GM12801 (cell line): ENCODE data around the gene H2BW1.
"Not testable (repeated sequence)": the region's sequence is repeated elsewhere in the genome, so short reads cannot be mapped to it uniquely, and the experiment has no call there.

Source experiments
- TF ChIP-seq, protein P1 (sequence below): IDR thresholded peaks from one replicate; pipeline ENCODE4 v1.5.1; 2011; ENCODE audit warnings: control low read depth; ENCODE audit not compliant: insufficient read length; ENCODE audit errors: extremely low read depth

Gene H2BW1

DNA sequence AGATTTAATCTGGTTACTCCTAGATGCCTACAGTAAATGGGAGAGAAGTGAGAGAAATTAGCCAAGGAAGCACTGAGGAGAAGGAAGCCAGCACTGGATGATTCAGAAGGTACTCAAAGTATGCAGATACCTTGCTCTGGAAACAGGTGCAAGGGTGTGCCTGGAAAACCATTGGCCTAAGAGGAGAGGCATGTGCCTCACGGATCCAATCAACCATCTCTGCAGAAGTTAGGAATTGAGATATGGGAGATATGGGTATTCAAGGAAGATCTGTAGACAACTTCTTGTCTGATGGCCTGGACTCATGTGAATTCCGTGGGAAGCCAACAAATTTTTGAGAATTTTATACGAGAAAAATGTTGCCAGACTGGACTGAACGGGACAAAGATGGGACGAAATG, 4.7 kb downstream of the H2BW1 start:
- TF ChIP-seq, protein P1, sequence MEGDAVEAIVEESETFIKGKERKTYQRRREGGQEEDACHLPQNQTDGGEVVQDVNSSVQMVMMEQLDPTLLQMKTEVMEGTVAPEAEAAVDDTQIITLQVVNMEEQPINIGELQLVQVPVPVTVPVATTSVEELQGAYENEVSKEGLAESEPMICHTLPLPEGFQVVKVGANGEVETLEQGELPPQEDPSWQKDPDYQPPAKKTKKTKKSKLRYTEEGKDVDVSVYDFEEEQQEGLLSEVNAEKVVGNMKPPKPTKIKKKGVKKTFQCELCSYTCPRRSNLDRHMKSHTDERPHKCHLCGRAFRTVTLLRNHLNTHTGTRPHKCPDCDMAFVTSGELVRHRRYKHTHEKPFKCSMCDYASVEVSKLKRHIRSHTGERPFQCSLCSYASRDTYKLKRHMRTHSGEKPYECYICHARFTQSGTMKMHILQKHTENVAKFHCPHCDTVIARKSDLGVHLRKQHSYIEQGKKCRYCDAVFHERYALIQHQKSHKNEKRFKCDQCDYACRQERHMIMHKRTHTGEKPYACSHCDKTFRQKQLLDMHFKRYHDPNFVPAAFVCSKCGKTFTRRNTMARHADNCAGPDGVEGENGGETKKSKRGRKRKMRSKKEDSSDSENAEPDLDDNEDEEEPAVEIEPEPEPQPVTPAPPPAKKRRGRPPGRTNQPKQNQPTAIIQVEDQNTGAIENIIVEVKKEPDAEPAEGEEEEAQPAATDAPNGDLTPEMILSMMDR: no peak

DNA sequence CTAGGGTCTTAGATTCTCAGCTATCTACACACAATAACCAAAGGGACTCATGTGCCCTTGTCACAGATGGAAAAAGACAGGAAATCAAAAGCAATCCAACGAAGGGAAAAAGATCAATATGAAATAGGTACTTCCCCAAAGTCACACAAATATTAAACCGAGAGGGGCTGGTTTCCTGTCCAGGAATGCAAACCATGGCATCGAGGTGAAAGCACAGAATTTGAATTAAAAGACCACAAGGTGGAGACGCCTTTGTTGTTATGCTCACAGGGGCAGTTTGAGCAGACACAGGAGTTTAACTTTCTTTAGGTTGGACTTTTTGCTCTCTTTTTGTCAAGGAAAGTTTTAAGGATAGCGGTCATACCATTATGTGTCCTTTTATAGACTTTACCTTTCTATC, 14.3 kb downstream of the H2BW1 start:
- TF ChIP-seq, protein P1: no peak

DNA sequence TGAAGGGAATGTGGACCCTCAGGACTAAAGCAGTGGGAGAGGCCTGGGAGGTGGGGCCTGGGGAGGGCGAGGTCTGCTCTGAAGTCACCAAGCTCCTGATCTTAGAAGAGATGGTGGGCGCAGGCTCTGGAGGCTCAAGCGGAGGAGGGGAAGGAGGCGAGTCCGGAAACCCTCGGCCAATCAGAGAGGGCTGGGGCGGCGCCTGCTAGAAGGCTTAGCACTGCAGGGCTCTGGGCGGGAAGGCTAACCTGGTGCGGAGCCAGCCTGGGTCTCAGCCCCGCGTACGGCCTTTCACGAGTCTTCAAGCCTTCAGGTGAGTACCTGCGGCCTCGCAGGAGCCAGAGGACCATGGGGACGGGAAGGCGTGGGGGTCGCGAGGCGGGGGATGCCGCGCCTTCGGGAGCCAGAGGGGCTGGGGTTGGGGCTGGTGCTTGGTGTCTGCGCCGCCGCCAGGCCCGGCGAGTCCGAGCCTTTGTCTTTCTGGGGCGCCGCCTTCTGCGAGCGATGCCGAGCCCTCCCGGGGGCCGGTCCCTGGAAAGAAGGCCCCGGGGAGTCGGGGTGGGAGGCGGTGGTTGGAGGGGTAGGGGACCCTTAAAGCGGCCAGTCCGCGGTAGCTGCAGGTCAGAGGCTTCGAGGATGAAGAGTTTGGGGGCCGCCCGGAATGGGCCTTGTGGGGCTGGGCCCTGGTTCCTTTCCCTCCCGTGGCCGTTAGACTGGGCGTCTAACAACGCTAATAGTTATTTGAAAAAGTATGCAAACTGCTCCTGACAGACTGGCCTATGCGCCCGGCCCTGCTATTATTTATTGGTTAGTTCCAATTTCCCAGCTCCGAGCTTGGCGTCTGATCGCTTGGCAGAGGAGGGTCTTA, 50.9 kb downstream of the H2BW1 start, which contains the start of gene TMSB15B:
TSS of gene TMSB15B (plus strand) at position 217 of the 868 bp plus-strand sequence.
- TF ChIP-seq, protein P1: not testable (repeated sequence)
